ENCODE measurements around the gene NFKBIB.

The NFKBIB gene

DNA sequence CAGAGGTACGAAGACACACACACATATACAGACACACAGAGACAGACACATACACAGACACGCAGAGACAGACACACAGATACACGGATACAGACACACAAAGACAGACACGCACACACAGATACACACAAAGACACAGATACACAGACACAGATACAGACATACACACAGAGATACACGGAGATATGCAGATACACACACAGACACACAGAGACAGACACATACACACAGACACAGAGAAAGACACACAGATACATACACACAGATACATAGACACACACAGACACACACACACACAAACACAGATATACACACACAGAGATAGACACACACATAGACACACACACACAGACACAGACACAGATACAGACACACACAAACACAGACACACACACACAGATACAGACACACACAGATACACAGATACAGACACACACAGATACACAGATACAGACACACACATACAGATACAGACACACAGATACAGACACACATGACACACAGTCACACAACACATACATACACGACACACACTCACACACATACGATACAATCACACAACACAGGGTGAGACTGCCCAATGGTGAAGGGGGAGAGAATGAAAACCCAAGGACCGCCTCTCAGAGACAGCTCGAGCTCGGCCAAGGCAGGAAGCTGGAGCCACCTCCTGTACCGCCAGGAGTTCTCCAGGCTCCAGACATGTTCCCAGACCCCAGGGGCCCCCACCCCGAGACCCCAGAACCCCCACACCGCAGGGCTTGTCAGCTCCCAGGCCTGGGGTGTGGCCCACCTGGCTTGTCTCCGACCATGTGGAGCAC, 21.0 kb downstream of the NFKBIB start:
- DNase-seq (ENCODE audit: low read depth, low spot score) = no peak
- TF ChIP-seq CTCF (IDR thresholded peaks at IDR 0.05; ENCODE audit: insufficient read depth, low read length, missing control alignments) = no peak
- H3K4me3 ChIP-seq (ENCODE audit: low read depth, low read length) = no peak overlapping the region
- CTCF ChIA-PET = interaction anchor here (2.0 to 9.5 kb wide), 2 partner anchors 8 to 10 kb away, joined by 14 to 90 read pairs; partner anchors contain the start of genes MRPS12 and SARS2
- POLR2A ChIA-PET = interaction anchor here (0.5 kb wide), 1 partner anchor 99 kb away, joined by 4 read pairs; no protein-coding TSS in a partner anchor

DNA sequence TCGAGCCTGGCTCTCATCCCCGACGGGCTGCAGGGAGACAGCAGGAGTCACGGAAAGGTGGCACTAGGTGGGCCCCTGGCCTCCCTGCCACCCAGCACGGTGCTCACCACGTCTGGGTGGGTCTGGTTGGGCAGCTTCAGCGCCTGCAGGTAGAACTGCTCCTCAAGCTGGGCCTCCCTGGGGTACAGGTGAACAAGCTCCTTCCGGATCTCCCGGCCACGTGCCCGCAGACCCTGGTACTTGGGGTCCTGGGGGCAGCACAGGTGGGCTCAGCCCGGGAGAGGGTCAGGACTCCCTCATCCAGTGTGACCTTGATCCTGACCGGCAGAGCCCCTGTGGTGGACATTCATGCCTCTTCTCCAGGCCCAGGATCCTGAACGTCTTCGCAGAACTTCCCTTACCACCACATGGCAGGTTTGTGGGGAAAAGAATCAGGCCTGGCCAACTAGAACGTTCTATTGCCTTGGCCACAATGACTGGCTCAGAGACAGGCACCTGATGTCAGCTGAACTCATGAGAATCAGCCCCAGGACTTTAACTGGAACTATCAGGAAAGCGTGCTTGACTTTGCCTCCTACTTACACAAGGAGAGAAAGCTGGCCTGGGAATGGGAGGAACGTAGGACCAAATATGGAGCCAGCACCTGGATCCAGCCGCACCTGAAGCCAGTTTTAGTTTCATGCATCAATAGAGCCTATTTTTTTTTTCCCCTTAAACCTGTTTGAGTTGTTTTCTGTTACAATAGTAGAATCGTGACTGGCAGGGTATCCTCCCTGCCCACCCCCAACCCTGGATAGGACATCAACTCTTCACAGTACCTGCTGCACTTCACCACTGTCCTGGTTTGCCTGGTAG, 21.9 kb downstream of the NFKBIB start:
- ChIA-PET CTCF (interaction anchor here (2.0 kb wide), 1 partner anchor 9 kb away, joined by 14 read pairs; the partner anchor contains the start of genes MRPS12 and SARS2), POLR2A (interaction anchor here (0.5 kb wide), 1 partner anchor 100 kb away, joined by 4 read pairs; no protein-coding TSS in a partner anchor)
- TF ChIP-seq CTCF (IDR thresholded peaks at IDR 0.05; ENCODE audit: insufficient read depth, low read length, missing control alignments) = no peak
- H3K4me3 ChIP-seq (ENCODE audit: low read depth, low read length) = no peak overlapping the region
- DNase-seq (ENCODE audit: low read depth, low spot score) = no peak

GRCh38 chr19:38922482-38922881, 22.7 kb downstream of the NFKBIB start:
- no peak for TF ChIP-seq CTCF (IDR thresholded peaks at IDR 0.05; ENCODE audit: insufficient read depth, low read length, missing control alignments)
- POLR2A ChIA-PET = no interaction called here
- CTCF ChIA-PET = interaction anchor here (2.0 kb wide), 1 partner anchor 8 kb away, joined by 14 read pairs; the partner anchor contains the start of genes MRPS12 and SARS2
- no peak for DNase-seq (ENCODE audit: low read depth, low spot score)
- no peak overlapping the region for H3K4me3 ChIP-seq (ENCODE audit: low read depth, low read length)

GRCh38 chr19:38924388-38924787, 24.6 kb downstream of the NFKBIB start:
- H3K4me3 ChIP-seq (ENCODE audit: low read depth, low read length) = no peak overlapping the region
- no peak for TF ChIP-seq CTCF (IDR thresholded peaks at IDR 0.05; ENCODE audit: insufficient read depth, low read length, missing control alignments)
- ChIA-PET CTCF (interaction anchor here (0.7 to 1.5 kb wide), 3 partner anchors 9 to 409 kb away, joined by 3 to 5 read pairs (median 3); no protein-coding TSS in a partner anchor), POLR2A (no interaction called here)
- DNase-seq (ENCODE audit: low read depth, low spot score) = no peak

DNA sequence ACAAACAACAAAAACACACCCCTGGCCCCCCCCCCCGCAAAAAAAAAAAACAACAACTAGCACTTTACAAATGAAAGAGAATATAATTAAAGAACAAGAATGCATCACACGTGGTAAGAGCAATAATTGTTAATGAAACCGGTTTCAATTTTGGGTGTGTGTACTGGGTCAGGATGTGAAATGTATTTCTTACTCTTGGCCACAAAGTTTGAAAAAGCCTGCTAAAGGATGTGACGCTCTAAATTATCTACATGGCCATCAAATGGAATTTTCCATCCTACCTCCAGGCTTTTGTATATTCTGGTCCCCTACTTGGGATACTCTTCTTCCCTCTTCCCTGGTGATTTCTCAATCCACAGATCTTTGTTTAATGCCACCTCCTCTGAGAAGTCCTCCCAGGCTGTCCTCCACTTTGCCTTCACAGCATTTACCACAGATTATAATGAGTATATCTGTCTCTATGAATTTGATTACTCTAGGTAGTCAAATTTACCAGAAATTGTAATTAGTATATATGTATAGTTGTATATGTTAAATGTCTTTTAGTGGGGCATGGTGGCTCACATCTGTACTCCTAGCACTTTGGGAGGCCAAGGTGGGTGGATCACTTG, 28.7 kb downstream of the NFKBIB start:
- ChIA-PET CTCF (interaction anchor here (0.7 to 6.8 kb wide), 10 partner anchors 11 to 437 kb away, joined by 3 to 90 read pairs (median 4); partner anchors contain the start of genes CCER2, NFKBIB and SIRT2), POLR2A (no interaction called here)
- no peak overlapping the region for H3K4me3 ChIP-seq (ENCODE audit: low read depth, low read length)
- TF ChIP-seq CTCF (IDR thresholded peaks at IDR 0.05; ENCODE audit: insufficient read depth, low read length, missing control alignments) = no peak
- DNase-seq (ENCODE audit: low read depth, low spot score) = no peak

Measured in AG04449 (cell line).